ENCODE data around the gene SLC6A6. TPM values are rescaled to one million over a fixed set of nuclear protein-coding genes. Genes with fewer than 3 reads are reported as not detected.
A peak's percentile ranks its signal among the peaks of the same experiment; 100 is the strongest.

SLC6A6 gene
- polyA plus RNA-seq, 1 donor (not counting 4 experiments of a cell fraction or from before 2014, with no cell fraction given) = 8.3 TPM

- DNase-seq (ENCODE audit: low read depth, low spot score) (no peak), FAIRE-seq (no peak)
- H2AFZ ChIP-seq (ENCODE audit: control insufficient read depth, low read length) = no peak overlapping the region
- no peaks in the 10 kb centered on the region for H3K27me3 ChIP-seq (ENCODE audit: control insufficient read depth, extremely low read depth, insufficient read depth, low read length)
- H3K27ac ChIP-seq (ENCODE audit: control insufficient read depth, insufficient read depth, low read length) = no peak overlapping the region
- peaks cover 23% of the 10 kb centered on the region for H3K4me1 ChIP-seq (ENCODE audit: control insufficient read depth, extremely low read depth, insufficient read depth, low read length)
- dilution Hi-C loops (cut with MboI; ENCODE audit: extremely low pct_ligation_motif_present, low sequenced_read_pairs) = no loop called here
- TF ChIP-seq EZH2 (IDR thresholded peaks at IDR 0.05; ENCODE audit: low read length) = no peak
- TF ChIP-seq, protein P1, sequence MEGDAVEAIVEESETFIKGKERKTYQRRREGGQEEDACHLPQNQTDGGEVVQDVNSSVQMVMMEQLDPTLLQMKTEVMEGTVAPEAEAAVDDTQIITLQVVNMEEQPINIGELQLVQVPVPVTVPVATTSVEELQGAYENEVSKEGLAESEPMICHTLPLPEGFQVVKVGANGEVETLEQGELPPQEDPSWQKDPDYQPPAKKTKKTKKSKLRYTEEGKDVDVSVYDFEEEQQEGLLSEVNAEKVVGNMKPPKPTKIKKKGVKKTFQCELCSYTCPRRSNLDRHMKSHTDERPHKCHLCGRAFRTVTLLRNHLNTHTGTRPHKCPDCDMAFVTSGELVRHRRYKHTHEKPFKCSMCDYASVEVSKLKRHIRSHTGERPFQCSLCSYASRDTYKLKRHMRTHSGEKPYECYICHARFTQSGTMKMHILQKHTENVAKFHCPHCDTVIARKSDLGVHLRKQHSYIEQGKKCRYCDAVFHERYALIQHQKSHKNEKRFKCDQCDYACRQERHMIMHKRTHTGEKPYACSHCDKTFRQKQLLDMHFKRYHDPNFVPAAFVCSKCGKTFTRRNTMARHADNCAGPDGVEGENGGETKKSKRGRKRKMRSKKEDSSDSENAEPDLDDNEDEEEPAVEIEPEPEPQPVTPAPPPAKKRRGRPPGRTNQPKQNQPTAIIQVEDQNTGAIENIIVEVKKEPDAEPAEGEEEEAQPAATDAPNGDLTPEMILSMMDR (optimal IDR thresholded peaks at IDR 0.05 in 1 of 3, IDR thresholded peaks at IDR 0.05 in 1 of 3, conservative IDR thresholded peaks at IDR 0.05 in 1 of 3; ENCODE audit: extremely low read depth in 1 of 3, insufficient read depth in 2 of 3, low read length in 3 of 3) = no peak
- peaks cover 5 to 30% of the 10 kb centered on the region in 2 experiments for H3K36me3 ChIP-seq (ENCODE audit: control insufficient read depth in 2 of 2, extremely low read depth in 1 of 2, insufficient read depth in 2 of 2, low read length in 2 of 2)
- peaks cover 4% of the 10 kb centered on the region for H4K20me1 ChIP-seq (ENCODE audit: control insufficient read depth, extremely low read depth, insufficient read depth, low read length)
- H3K79me2 ChIP-seq (ENCODE audit: control insufficient read depth, insufficient read depth, low read length) = no peaks in the 10 kb centered on the region
- no peaks in the 10 kb centered on the region for H3K9me1 ChIP-seq (ENCODE audit: control insufficient read depth, extremely low read depth, insufficient read depth, low read length)
- no peak overlapping the region for H3K4me3 ChIP-seq (ENCODE audit: control insufficient read depth in 2 of 3, extremely low read depth in 1 of 3, insufficient read depth in 2 of 3, low read depth in 1 of 3, low read length in 3 of 3)
- H3K9ac ChIP-seq (ENCODE audit: control insufficient read depth, extremely low read depth, insufficient read depth, low read length) = no peak overlapping the region
- H3K9me3 ChIP-seq (ENCODE audit: control insufficient read depth, low read depth, low read length) = no peaks in the 10 kb centered on the region
- H3K4me2 ChIP-seq (ENCODE audit: control insufficient read depth, extremely low read depth, insufficient read depth, low read depth, low read length) = no peak overlapping the region
Measured at GRCh38 chr3:14450922-14451606, 48.7 kb downstream of the SLC6A6 start.

- TF ChIP-seq, protein P1 (optimal IDR thresholded peaks at IDR 0.05 in 1 of 3, IDR thresholded peaks at IDR 0.05 in 1 of 3, conservative IDR thresholded peaks at IDR 0.05 in 1 of 3; ENCODE audit: extremely low read depth in 1 of 3, insufficient read depth in 2 of 3, low read length in 3 of 3) = no peak
- no peak for TF ChIP-seq EZH2 (IDR thresholded peaks at IDR 0.05; ENCODE audit: low read length)
- Histone ChIP-seq H3K27me3 (ENCODE audit: control insufficient read depth, extremely low read depth, insufficient read depth, low read length) (no peaks in the 10 kb centered on the region), H3K27ac (ENCODE audit: control insufficient read depth, insufficient read depth, low read length) (peak overlapping the region; percentile 75), H3K36me3 (ENCODE audit: control insufficient read depth in 2 of 2, extremely low read depth in 1 of 2, insufficient read depth in 2 of 2, low read length in 2 of 2) (peaks cover 4 to 22% of the 10 kb centered on the region in 2 experiments), H3K4me3 (ENCODE audit: control insufficient read depth in 2 of 3, extremely low read depth in 1 of 3, insufficient read depth in 2 of 3, low read depth in 1 of 3, low read length in 3 of 3) (no peak overlapping the region), H3K9ac (ENCODE audit: control insufficient read depth, extremely low read depth, insufficient read depth, low read length) (peak overlapping the region; percentile 65), H3K9me3 (ENCODE audit: control insufficient read depth, low read depth, low read length) (no peaks in the 10 kb centered on the region), H2AFZ (ENCODE audit: control insufficient read depth, low read length) (no peak overlapping the region), H4K20me1 (ENCODE audit: control insufficient read depth, extremely low read depth, insufficient read depth, low read length) (peaks cover 4% of the 10 kb centered on the region), H3K4me1 (ENCODE audit: control insufficient read depth, extremely low read depth, insufficient read depth, low read length) (peaks cover 23% of the 10 kb centered on the region), H3K79me2 (ENCODE audit: control insufficient read depth, insufficient read depth, low read length) (no peaks in the 10 kb centered on the region), H3K4me2 (ENCODE audit: control insufficient read depth, extremely low read depth, insufficient read depth, low read depth, low read length) (peak overlapping the region; percentile 65), H3K9me1 (ENCODE audit: control insufficient read depth, extremely low read depth, insufficient read depth, low read length) (no peaks in the 10 kb centered on the region)
- dilution Hi-C loops (cut with MboI; ENCODE audit: extremely low pct_ligation_motif_present, low sequenced_read_pairs) = no loop called here
- no peak for FAIRE-seq
- DNase-seq (ENCODE audit: low read depth, low spot score) = peak; percentile 46
Measured at GRCh38 chr3:14451844-14452739, 49.7 kb downstream of the SLC6A6 start.
